Activated T-helper 17 cell treated with anti-CD3 and anti-CD28 coated beads, Interleukin-2, amount 50 U/mL, for 72 hours (primary cell): ENCODE results near the gene TNFAIP8L2. TPM values are rescaled to one million over a fixed set of nuclear protein-coding genes. Genes with fewer than 3 reads are reported as not detected.

Source experiments
- ATAC-seq: fragments of 150-1000 bp; cut with Tn5 transposase; replicated peaks from 2 replicates; pipeline ENCODE4 v1.10.0; 2021; ENCODE audit warnings: mild to moderate bottlenecking, moderate library complexity
- H3K27ac Mint-ChIP-seq: one replicate; pipeline ENCODE4 v1.8.0; 2022; ENCODE audit warnings: mixed read lengths
- H3K27me3 Mint-ChIP-seq: one replicate; pipeline ENCODE4 v1.8.0; 2022; ENCODE audit warnings: mixed read lengths
- H3K36me3 Mint-ChIP-seq: one replicate; pipeline ENCODE4 v1.8.0; 2022; ENCODE audit warnings: low read depth, mild to moderate bottlenecking, mixed read lengths
- H3K4me1 Mint-ChIP-seq: one replicate; pipeline ENCODE4 v1.8.0; 2022; ENCODE audit warnings: mixed read lengths
- H3K4me3 Mint-ChIP-seq: one replicate; pipeline ENCODE4 v1.8.0; 2022; ENCODE audit warnings: mild to moderate bottlenecking, mixed read lengths
- H3K9me3 Mint-ChIP-seq: one replicate; pipeline ENCODE4 v1.8.0; 2022; ENCODE audit warnings: mixed read lengths
- total RNA-seq, 2 donors: library from RNA; stranded (reverse); gene quantifications; one replicate each; pipeline ENCODE4 v1.2.3, GENCODE V29; 2022

Gene TNFAIP8L2
- total RNA-seq = 10 to 100 TPM; 12.0 to 22.9 TPM

- H3K36me3 Mint-ChIP-seq = peaks cover 53% of the 10 kb centered on the region
- peaks cover 29% of the 10 kb centered on the region for H3K4me1 Mint-ChIP-seq
- H3K9me3 Mint-ChIP-seq = no peaks in the 10 kb centered on the region
- peak within 1 kb of the TSS; percentile 92 for H3K27ac Mint-ChIP-seq
- H3K4me3 Mint-ChIP-seq = peak within 1 kb of the TSS; percentile 96
- ATAC-seq = peak; percentile 89
- no peaks in the 10 kb centered on the region for H3K27me3 Mint-ChIP-seq
Measured at GRCh38 chr1:151156515-151156819, at the start of gene TNFAIP8L2. TSS of gene TNFAIP8L2 (plus strand) at chr1:151156649. CDS start at chr1:151158698, 2,049 bp downstream.

DNA sequence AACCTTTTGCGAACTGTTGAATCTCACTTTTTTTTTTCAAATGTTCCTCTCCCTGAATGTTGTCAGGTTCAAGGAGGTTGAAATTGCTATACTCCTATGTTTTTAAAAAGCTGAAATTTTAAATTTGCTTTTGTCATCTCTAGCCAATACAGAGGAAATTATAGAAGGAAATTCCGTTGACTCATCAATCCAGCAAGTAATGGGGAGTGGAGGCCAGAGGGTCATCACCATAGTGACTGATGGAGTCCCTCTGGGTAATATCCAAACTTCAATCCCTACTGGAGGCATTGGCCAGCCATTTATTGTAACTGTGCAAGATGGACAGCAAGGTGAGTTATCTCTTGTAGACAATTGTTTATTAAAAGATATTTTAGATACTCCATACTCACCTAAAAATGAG lies 49.6 kb upstream of the TNFAIP8L2 start:
- Mint-ChIP-seq H3K27ac (no peak overlapping the region), H3K4me3 (no peak overlapping the region), H3K9me3 (no peaks in the 10 kb centered on the region), H3K36me3 (peaks cover 15% of the 10 kb centered on the region), H3K27me3 (no peaks in the 10 kb centered on the region), H3K4me1 (no peaks in the 10 kb centered on the region)
- no peak for ATAC-seq

DNA sequence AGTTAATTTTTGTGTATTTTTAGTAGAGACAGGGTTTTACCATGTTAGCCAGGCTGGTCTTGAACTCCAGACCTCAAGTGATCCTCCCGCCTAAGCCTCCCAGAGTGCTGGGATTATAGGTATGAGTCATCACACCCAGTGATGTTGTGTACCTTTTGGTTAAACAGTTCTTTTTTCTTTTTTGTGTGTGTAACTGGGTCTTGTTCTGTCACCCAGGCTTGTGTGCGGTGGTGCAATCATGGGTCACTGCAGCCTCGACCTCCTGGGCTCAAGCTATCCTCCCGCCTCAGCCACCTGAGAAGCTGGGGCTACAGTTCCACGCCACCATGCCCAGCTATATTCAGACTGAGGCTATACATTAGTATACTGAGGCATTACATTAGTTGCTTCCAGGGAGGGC lies 48.1 kb upstream of the TNFAIP8L2 start:
- Mint-ChIP-seq H3K27me3 (no peaks in the 10 kb centered on the region), H3K4me1 (no peaks in the 10 kb centered on the region), H3K4me3 (no peak overlapping the region), H3K27ac (no peak overlapping the region), H3K9me3 (no peaks in the 10 kb centered on the region), H3K36me3 (peaks cover 15% of the 10 kb centered on the region)
- ATAC-seq = no peak

GRCh38 chr1:151113877-151114276 lies 42.6 kb upstream of the TNFAIP8L2 start:
- Mint-ChIP-seq H3K4me3 (no peak overlapping the region), H3K36me3 (no peaks in the 10 kb centered on the region), H3K27ac (no peak overlapping the region), H3K4me1 (no peaks in the 10 kb centered on the region), H3K9me3 (no peaks in the 10 kb centered on the region), H3K27me3 (no peaks in the 10 kb centered on the region)
- ATAC-seq = no peak

DNA sequence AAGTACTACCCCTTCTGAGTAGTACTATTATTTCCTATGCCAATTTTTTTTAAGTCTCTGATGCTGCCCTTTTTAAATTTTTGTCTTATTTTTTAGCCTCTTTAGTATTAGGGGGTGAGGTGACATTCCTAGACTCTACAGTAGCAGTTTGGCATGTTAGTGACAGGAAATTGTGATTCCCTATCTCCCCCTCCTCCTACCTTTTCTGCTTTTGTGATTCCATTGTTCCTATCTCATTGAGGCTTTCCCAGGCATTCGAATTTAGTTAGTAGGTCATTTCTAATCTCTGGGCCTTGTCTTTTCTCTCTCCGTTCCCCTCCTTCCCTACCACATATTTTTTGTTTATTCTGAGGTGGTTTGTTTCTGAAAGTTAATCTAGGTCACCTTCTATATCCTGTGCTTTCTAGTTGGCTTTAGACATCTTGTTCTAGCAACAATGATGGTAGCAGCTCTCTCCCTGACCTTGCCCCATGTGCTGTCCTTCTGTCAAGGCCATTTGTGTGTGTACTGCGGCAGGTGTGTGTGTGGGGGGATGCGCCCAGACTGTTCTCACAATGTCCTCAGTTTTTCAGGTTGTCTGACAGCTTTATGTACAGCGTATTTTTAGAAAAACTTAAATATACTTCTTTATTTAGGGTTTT lies 31.6 kb upstream of the TNFAIP8L2 start:
- no peaks in the 10 kb centered on the region for H3K27me3 Mint-ChIP-seq
- H3K4me3 Mint-ChIP-seq = no peak overlapping the region
- no peaks in the 10 kb centered on the region for H3K36me3 Mint-ChIP-seq
- ATAC-seq = no peak
- H3K9me3 Mint-ChIP-seq = no peaks in the 10 kb centered on the region
- H3K27ac Mint-ChIP-seq = peak overlapping the region; percentile 42
- peaks cover 14% of the 10 kb centered on the region for H3K4me1 Mint-ChIP-seq

DNA sequence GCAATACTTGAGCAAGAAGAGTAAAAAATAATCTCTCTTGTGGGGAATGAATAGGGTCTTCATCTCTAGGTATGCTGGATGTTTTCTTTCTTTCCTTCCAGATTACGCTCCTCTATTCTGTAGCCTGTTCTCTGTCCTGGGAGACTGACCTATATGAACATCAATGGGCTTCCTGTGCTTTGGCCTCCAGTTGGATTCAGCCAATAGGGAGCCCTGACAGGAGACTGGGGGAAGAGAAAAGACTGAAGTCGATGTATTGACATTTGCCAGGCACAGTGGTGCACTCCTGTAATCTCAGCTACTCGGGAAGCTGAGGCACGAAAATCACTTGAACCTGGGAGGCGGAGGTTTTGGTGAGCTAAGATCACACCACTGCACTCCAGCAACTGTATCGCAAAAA lies 27.6 kb upstream of the TNFAIP8L2 start:
- Mint-ChIP-seq H3K27ac (no peak overlapping the region), H3K4me1 (peaks cover 9% of the 10 kb centered on the region)

GRCh38 chr1:151130987-151131586 lies 25.4 kb upstream of the TNFAIP8L2 start:
- no peaks in the 10 kb centered on the region for H3K9me3 Mint-ChIP-seq
- peaks cover 7% of the 10 kb centered on the region for H3K27me3 Mint-ChIP-seq
- ATAC-seq = peak; percentile 95
- no peaks in the 10 kb centered on the region for H3K4me1 Mint-ChIP-seq
- no peaks in the 10 kb centered on the region for H3K36me3 Mint-ChIP-seq
- peak overlapping the region; percentile 7 for H3K27ac Mint-ChIP-seq
- peak overlapping the region; percentile 70 for H3K4me3 Mint-ChIP-seq

More for the DNA sequence above, 27.6 kb upstream of the TNFAIP8L2 start:
- no peaks in the 10 kb centered on the region for H3K36me3 Mint-ChIP-seq
- H3K27me3 Mint-ChIP-seq = peaks cover 7% of the 10 kb centered on the region
- ATAC-seq = no peak
- no peaks in the 10 kb centered on the region for H3K9me3 Mint-ChIP-seq
- no peak overlapping the region for H3K4me3 Mint-ChIP-seq

GRCh38 chr1:151131701-151132334 lies 24.6 kb upstream of the TNFAIP8L2 start:
- Mint-ChIP-seq H3K36me3 (no peaks in the 10 kb centered on the region), H3K27me3 (peaks cover 7% of the 10 kb centered on the region), H3K4me1 (no peaks in the 10 kb centered on the region), H3K9me3 (no peaks in the 10 kb centered on the region), H3K4me3 (peak overlapping the region; percentile 70), H3K27ac (peak overlapping the region; percentile 7)
- ATAC-seq = peak; percentile 25

- peaks cover 7% of the 10 kb centered on the region for H3K27me3 Mint-ChIP-seq
- no peak for ATAC-seq
- H3K9me3 Mint-ChIP-seq = no peaks in the 10 kb centered on the region
- H3K36me3 Mint-ChIP-seq = no peaks in the 10 kb centered on the region
- peak overlapping the region; percentile 70 for H3K4me3 Mint-ChIP-seq
- H3K27ac Mint-ChIP-seq = no peak overlapping the region
- no peaks in the 10 kb centered on the region for H3K4me1 Mint-ChIP-seq
Measured at GRCh38 chr1:151132335-151133017, 24.0 kb upstream of the TNFAIP8L2 start.

GRCh38 chr1:151133018-151133806 lies 23.2 kb upstream of the TNFAIP8L2 start:
- H3K36me3 Mint-ChIP-seq = no peaks in the 10 kb centered on the region
- no peak overlapping the region for H3K27ac Mint-ChIP-seq
- peaks cover 7% of the 10 kb centered on the region for H3K27me3 Mint-ChIP-seq
- ATAC-seq = no peak
- H3K9me3 Mint-ChIP-seq = no peaks in the 10 kb centered on the region
- H3K4me1 Mint-ChIP-seq = no peaks in the 10 kb centered on the region
- H3K4me3 Mint-ChIP-seq = no peak overlapping the region

DNA sequence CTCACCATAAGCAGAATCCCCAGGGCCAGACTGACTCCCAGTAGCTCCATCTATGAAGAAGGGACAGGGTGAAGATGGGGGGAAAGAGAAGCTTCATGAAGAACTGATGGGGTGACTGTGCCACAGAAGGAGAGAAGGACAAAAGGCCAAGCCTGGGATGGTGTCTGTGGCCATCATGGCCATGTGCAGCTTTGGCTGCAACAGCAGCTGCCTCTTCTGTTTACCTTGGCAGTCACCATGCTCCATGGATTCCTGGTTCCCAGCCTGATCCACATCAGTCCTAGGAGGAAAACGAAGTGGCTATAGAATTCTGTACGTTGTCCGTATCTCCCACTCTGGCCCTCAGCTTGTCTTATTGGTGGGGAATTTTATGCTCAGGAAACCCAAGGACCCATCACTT lies 22.1 kb upstream of the TNFAIP8L2 start:
- Mint-ChIP-seq H3K27me3 (peaks cover 7% of the 10 kb centered on the region), H3K27ac (no peak overlapping the region), H3K4me3 (no peak overlapping the region), H3K9me3 (no peaks in the 10 kb centered on the region), H3K4me1 (no peaks in the 10 kb centered on the region), H3K36me3 (no peaks in the 10 kb centered on the region)
- no peak for ATAC-seq

- no peak for ATAC-seq
- H3K9me3 Mint-ChIP-seq = no peaks in the 10 kb centered on the region
- H3K27me3 Mint-ChIP-seq = peaks cover 7% of the 10 kb centered on the region
- no peak overlapping the region for H3K4me3 Mint-ChIP-seq
- H3K4me1 Mint-ChIP-seq = no peaks in the 10 kb centered on the region
- H3K27ac Mint-ChIP-seq = no peak overlapping the region
- H3K36me3 Mint-ChIP-seq = no peaks in the 10 kb centered on the region
Measured at GRCh38 chr1:151134991-151135390, 21.5 kb upstream of the TNFAIP8L2 start.

- no peak overlapping the region for H3K27ac Mint-ChIP-seq
- H3K9me3 Mint-ChIP-seq = no peaks in the 10 kb centered on the region
- H3K27me3 Mint-ChIP-seq = peaks cover 3% of the 10 kb centered on the region
- ATAC-seq = no peak
- H3K4me3 Mint-ChIP-seq = no peak overlapping the region
- no peaks in the 10 kb centered on the region for H3K4me1 Mint-ChIP-seq
- no peaks in the 10 kb centered on the region for H3K36me3 Mint-ChIP-seq
Measured at GRCh38 chr1:151135433-151136385, 20.7 kb upstream of the TNFAIP8L2 start.
